HEK293T (cell line): ENCODE results near the gene NUDT4.

ENCODE experiments used
- ARNT ChIP-seq: fragments of 450-650 bp; IDR thresholded peaks from 2 replicates; pipeline ENCODE4 v1.6.1; 2017; ENCODE audit warnings: mild to moderate bottlenecking
- BHLHE40 ChIP-seq: fragments of 450-650 bp; IDR thresholded peaks from 2 replicates; pipeline ENCODE4 v1.6.1; 2016; ENCODE audit warnings: mild to moderate bottlenecking, moderate library complexity, borderline replicate concordance
- CTBP1 ChIP-seq: fragments of 450-650 bp; IDR thresholded peaks from 2 replicates; pipeline ENCODE4 v1.6.1; 2016; ENCODE audit warnings: borderline replicate concordance
- ELF4 ChIP-seq: fragments of 450-650 bp; IDR thresholded peaks from 2 replicates; pipeline ENCODE4 v1.6.1; 2017; ENCODE audit warnings: antibody characterized with exemption
- FOXK2 ChIP-seq: fragments of 450-650 bp; IDR thresholded peaks from 2 replicates; pipeline ENCODE4 v1.6.1; 2016; ENCODE audit warnings: mild to moderate bottlenecking
- FOXM1 ChIP-seq: fragments of 450-650 bp; IDR thresholded peaks from 2 replicates; pipeline ENCODE4 v1.6.1; 2017; ENCODE audit warnings: mild to moderate bottlenecking, borderline replicate concordance
- LEF1 ChIP-seq: fragments of 450-650 bp; IDR thresholded peaks from 2 replicates; pipeline ENCODE4 v1.6.1; 2017; ENCODE audit warnings: mild to moderate bottlenecking, borderline replicate concordance
- NFRKB ChIP-seq: fragments of 450-650 bp; IDR thresholded peaks from 2 replicates; pipeline ENCODE4 v1.6.1; 2016; ENCODE audit warnings: mild to moderate bottlenecking, moderate library complexity
- SP1 ChIP-seq: fragments of 450-650 bp; IDR thresholded peaks from 2 replicates; pipeline ENCODE4 v1.6.1; 2017
- SUZ12 ChIP-seq: fragments of 450-650 bp; IDR thresholded peaks from 2 replicates; pipeline ENCODE4 v1.6.1; 2016; ENCODE audit warnings: mild to moderate bottlenecking
- TARDBP ChIP-seq: fragments of 450-650 bp; IDR thresholded peaks from 2 replicates; pipeline ENCODE4 v1.6.1; 2016
- ZNF384 ChIP-seq: fragments of 450-650 bp; IDR thresholded peaks from 2 replicates; pipeline ENCODE4 v1.6.1; 2016

DNA sequence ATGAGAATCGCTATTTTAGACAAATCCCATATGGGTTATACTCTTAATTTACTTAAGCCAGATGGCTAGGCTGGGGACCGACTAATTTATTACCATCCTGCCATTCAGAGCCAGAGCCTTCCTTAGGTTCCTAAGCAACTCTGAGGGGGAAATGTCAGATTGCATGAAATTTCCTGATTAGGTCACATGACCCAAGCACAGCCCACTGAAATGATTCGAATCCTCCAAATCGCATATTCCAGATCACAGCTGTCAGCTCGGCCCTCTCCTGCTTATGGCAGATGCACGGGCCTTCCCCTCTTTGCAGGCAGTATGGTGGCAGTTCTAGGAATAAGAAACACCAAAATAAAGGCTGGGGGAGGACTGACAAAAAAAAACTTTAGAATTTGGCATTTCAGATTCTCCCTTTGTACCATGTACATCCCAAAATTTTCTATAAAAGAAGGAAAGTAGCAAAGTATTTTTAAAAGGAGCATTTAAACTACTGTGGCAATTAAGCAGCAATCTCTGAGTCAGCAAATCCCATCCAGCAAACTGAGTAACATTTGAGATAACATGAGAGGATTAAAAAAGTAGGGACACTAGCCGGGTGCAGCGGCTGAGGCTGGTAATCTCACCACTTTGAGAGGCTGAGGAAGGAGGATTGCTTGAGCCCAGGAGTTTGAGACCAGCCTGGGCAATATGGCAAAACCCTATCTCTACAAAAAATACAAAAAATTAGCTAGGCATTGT lies 30.5 kb upstream of the NUDT4 start:
- TF ChIP-seq SP1: no peak
- no peak for TF ChIP-seq LEF1
- TF ChIP-seq BHLHE40: no peak
- no peak for TF ChIP-seq TARDBP
- no peak for TF ChIP-seq FOXK2
- no peak for TF ChIP-seq FOXM1
- no peak for TF ChIP-seq ZNF384
- TF ChIP-seq SUZ12: no peak
- TF ChIP-seq NFRKB: no peak
- no peak for TF ChIP-seq CTBP1
- TF ChIP-seq ELF4: no peak
- no peak for TF ChIP-seq ARNT
